Neutrophil (primary cell): ENCODE data around the gene SHOC1.

Experiments
- H3K27ac ChIP-seq: fragments of 200-600 bp; sonication (generic); 2 replicates; pipeline ENCODE4 v1.5.1; 2016; ENCODE audit warnings: mild to moderate bottlenecking, moderate library complexity
- H3K27me3 ChIP-seq: fragments of 200-600 bp; sonication (generic); 2 replicates; pipeline ENCODE4 v1.6.0; 2016; ENCODE audit warnings: mild to moderate bottlenecking
- H3K36me3 ChIP-seq: fragments of 200-600 bp; sonication (generic); 2 replicates; pipeline ENCODE4 v1.5.1; 2017
- H3K4me1 ChIP-seq, 2 experiments: fragments of 200-600 bp in 1 of 2; sonication (generic) in 1 of 2; 1 replicate in 1 of 2; 2 replicates in 1 of 2; pipeline versions ENCODE4 v1.5.1 to v1.6.1; 2013 to 2016; ENCODE audit warnings: low read depth in 1 of 2, low read length in 1 of 2, mild to moderate bottlenecking in 1 of 2, moderate library complexity in 1 of 2; ENCODE audit not compliant: control insufficient read depth in 1 of 2, insufficient read depth in 1 of 2
- H3K4me3 ChIP-seq, 2 experiments: fragments of 200-600 bp in 1 of 2; sonication (generic) in 1 of 2; 1 replicate in 1 of 2; 2 replicates in 1 of 2; pipeline ENCODE4 v1.5.1; 2013 to 2016; ENCODE audit warnings: low read depth in 1 of 2, low read length in 1 of 2, mild to moderate bottlenecking in 1 of 2, moderate library complexity in 1 of 2
- H3K9me3 ChIP-seq: fragments of 200-600 bp; sonication (generic); 2 replicates; pipeline ENCODE4 v1.5.1; 2016
- TF ChIP-seq, protein P1 (sequence below): fragments of 200-600 bp; sonication (generic); IDR thresholded peaks from 2 replicates; pipeline ENCODE4 v1.5.1; 2016; ENCODE audit warnings: antibody characterized with exemption

SHOC1 gene

DNA sequence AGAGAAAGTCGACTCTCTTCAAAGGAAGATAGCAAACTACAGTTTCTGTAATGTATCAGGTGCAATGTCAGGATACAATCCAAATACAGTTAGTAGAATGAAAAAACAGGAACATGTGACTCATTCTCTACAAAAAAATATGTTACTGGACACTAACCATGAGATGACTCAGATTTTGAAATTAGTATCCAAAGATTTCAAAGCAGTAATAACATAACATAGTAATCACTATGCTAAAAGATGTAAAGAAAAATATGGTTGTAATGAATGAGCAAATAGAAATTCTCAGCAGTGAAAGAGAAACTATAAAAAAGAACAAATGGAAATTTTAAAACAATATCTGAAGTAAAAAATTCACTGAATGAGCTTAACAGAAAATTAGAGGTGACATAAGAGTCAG is 42.3 kb downstream of the SHOC1 start:
- Histone ChIP-seq H3K36me3 (no peaks in the 10 kb centered on the region), H3K27ac (no peak overlapping the region), H3K4me3 (no peak overlapping the region), H3K4me1 (no peaks in the 10 kb centered on the region), H3K9me3 (no peaks in the 10 kb centered on the region), H3K27me3 (no peaks in the 10 kb centered on the region)
- TF ChIP-seq, protein P1, sequence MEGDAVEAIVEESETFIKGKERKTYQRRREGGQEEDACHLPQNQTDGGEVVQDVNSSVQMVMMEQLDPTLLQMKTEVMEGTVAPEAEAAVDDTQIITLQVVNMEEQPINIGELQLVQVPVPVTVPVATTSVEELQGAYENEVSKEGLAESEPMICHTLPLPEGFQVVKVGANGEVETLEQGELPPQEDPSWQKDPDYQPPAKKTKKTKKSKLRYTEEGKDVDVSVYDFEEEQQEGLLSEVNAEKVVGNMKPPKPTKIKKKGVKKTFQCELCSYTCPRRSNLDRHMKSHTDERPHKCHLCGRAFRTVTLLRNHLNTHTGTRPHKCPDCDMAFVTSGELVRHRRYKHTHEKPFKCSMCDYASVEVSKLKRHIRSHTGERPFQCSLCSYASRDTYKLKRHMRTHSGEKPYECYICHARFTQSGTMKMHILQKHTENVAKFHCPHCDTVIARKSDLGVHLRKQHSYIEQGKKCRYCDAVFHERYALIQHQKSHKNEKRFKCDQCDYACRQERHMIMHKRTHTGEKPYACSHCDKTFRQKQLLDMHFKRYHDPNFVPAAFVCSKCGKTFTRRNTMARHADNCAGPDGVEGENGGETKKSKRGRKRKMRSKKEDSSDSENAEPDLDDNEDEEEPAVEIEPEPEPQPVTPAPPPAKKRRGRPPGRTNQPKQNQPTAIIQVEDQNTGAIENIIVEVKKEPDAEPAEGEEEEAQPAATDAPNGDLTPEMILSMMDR = no peak
